GM23338 (cell line): ENCODE measurements around the gene BEST2.

Experiments used
- CREB1 ChIP-seq: fragments of 250-450 bp; sonication (Bioruptor Pico); IDR thresholded peaks from 2 replicates; pipeline ENCODE4 v1.5.0; 2020; ENCODE audit warnings: low read depth, mild to moderate bottlenecking, moderate library complexity
- EZH2 ChIP-seq: fragments of 200-600 bp; sonication (generic); IDR thresholded peaks from one replicate; pipeline ENCODE4 v1.8.0; 2017; ENCODE audit warnings: antibody characterized with exemption, mild to moderate bottlenecking, low read depth; ENCODE audit not compliant: unreplicated experiment
- EZH2phosphoT487 ChIP-seq: fragments of 200-600 bp; sonication (generic); IDR thresholded peaks from one replicate; pipeline ENCODE4 v1.8.1; 2018; ENCODE audit warnings: antibody characterized with exemption; ENCODE audit not compliant: unreplicated experiment
- JUNB ChIP-seq: IDR thresholded peaks from one replicate; pipeline ENCODE4 v1.6.1; 2016; ENCODE audit warnings: antibody characterized with exemption; ENCODE audit not compliant: unreplicated experiment
- NANOG ChIP-seq: IDR thresholded peaks from 2 replicates; pipeline ENCODE4 v1.6.1; 2016; ENCODE audit warnings: antibody characterized with exemption, borderline replicate concordance
- POLR2AphosphoS5 ChIP-seq: IDR thresholded peaks from 2 replicates; pipeline ENCODE4 v1.6.1; 2016; ENCODE audit warnings: antibody characterized with exemption, low read depth
- STAT1 ChIP-seq: IDR thresholded peaks from one replicate; pipeline ENCODE4 v1.6.1; 2016; ENCODE audit warnings: antibody characterized with exemption; ENCODE audit not compliant: unreplicated experiment
- ZNF114 ChIP-seq: fragments of 250-450 bp; sonication (Bioruptor Pico); IDR thresholded peaks from 2 replicates; pipeline ENCODE4 v1.5.0; 2020; ENCODE audit warnings: mild to moderate bottlenecking, moderate library complexity
- ZNF331 ChIP-seq: fragments of 250-450 bp; sonication (Bioruptor Pico); IDR thresholded peaks from 2 replicates; pipeline ENCODE4 v1.5.0; 2020; ENCODE audit warnings: low read depth, mild to moderate bottlenecking, moderate library complexity
- TF ChIP-seq, protein P1 (sequence below), 2 experiments: fragments of 200-600 bp in 1 of 2; sonication (generic) in 1 of 2; conservative IDR thresholded peaks; 2 replicates each; pipeline versions ENCODE4 v1.5.1 to v1.6.1; 2016 to 2017; ENCODE audit warnings: antibody characterized with exemption in 2 of 2, low read depth in 2 of 2, mild to moderate bottlenecking in 2 of 2, moderate library complexity in 1 of 2
- TF ChIP-seq, protein P2 (sequence below): IDR thresholded peaks from one replicate; pipeline ENCODE4 v1.6.1; 2018; ENCODE audit warnings: antibody characterized with exemption; ENCODE audit not compliant: unreplicated experiment
- TF ChIP-seq, protein P3 (sequence below): IDR thresholded peaks from 2 replicates; pipeline ENCODE4 v1.6.1; 2016; ENCODE audit warnings: antibody characterized with exemption

DNA sequence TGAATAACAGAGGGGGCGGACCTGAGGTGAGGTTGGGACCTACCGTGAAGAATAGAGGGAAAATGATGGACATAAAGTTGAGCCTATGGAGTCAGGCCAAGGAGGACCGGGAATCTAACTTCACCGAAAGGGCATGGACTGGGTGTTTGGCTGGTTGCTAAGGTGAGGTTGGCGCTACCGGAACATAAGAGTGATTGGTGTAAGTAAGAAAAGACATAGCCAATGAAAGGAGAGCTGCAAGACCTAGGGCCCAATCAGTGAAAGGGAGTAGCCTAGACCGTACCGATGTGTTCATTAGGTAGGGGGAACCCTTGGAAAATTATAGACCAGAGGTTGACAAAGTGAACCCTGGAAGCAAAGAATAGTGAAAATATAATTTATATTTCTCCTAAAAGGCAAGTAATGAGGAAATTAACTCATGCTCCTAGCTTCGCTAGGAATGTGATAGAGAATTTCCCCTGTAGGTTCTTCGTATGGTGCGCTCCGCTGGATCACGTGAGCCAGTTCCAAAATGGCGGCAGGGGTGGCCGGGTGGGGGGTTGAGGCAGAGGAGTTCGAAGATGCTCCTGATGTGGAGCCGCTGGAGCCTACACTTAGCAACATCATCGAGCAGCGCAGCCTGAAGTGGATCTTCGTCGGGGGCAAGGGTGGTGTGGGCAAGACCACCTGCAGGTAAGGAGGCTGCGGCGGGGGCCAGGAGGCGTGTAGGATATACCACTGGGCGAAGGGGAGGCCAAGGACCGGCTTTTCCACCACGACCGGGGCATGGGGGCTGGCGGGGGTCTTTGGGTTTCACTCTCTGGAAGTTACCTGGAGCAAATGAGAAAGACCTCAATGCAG is 14.4 kb upstream of the BEST2 start, which contains the start of gene GET3:
- TF ChIP-seq POLR2AphosphoS5 = peak; percentile 43
- TF ChIP-seq, protein P1, sequence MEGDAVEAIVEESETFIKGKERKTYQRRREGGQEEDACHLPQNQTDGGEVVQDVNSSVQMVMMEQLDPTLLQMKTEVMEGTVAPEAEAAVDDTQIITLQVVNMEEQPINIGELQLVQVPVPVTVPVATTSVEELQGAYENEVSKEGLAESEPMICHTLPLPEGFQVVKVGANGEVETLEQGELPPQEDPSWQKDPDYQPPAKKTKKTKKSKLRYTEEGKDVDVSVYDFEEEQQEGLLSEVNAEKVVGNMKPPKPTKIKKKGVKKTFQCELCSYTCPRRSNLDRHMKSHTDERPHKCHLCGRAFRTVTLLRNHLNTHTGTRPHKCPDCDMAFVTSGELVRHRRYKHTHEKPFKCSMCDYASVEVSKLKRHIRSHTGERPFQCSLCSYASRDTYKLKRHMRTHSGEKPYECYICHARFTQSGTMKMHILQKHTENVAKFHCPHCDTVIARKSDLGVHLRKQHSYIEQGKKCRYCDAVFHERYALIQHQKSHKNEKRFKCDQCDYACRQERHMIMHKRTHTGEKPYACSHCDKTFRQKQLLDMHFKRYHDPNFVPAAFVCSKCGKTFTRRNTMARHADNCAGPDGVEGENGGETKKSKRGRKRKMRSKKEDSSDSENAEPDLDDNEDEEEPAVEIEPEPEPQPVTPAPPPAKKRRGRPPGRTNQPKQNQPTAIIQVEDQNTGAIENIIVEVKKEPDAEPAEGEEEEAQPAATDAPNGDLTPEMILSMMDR (conservative IDR thresholded peaks at IDR 0.05; ENCODE audit: low read depth in 2 of 2) = no peak
- no peak for TF ChIP-seq EZH2
- TF ChIP-seq JUNB = no peak
- no peak for TF ChIP-seq ZNF331 (CRISPR knock-in tag)
- TF ChIP-seq CREB1 (CRISPR knock-in tag) = 0 out of 2 replicates have a peak, but pooled peaks have one; percentile 33
- TF ChIP-seq, protein P2, sequence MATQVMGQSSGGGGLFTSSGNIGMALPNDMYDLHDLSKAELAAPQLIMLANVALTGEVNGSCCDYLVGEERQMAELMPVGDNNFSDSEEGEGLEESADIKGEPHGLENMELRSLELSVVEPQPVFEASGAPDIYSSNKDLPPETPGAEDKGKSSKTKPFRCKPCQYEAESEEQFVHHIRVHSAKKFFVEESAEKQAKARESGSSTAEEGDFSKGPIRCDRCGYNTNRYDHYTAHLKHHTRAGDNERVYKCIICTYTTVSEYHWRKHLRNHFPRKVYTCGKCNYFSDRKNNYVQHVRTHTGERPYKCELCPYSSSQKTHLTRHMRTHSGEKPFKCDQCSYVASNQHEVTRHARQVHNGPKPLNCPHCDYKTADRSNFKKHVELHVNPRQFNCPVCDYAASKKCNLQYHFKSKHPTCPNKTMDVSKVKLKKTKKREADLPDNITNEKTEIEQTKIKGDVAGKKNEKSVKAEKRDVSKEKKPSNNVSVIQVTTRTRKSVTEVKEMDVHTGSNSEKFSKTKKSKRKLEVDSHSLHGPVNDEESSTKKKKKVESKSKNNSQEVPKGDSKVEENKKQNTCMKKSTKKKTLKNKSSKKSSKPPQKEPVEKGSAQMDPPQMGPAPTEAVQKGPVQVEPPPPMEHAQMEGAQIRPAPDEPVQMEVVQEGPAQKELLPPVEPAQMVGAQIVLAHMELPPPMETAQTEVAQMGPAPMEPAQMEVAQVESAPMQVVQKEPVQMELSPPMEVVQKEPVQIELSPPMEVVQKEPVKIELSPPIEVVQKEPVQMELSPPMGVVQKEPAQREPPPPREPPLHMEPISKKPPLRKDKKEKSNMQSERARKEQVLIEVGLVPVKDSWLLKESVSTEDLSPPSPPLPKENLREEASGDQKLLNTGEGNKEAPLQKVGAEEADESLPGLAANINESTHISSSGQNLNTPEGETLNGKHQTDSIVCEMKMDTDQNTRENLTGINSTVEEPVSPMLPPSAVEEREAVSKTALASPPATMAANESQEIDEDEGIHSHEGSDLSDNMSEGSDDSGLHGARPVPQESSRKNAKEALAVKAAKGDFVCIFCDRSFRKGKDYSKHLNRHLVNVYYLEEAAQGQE = no peak
- TF ChIP-seq, protein P3, sequence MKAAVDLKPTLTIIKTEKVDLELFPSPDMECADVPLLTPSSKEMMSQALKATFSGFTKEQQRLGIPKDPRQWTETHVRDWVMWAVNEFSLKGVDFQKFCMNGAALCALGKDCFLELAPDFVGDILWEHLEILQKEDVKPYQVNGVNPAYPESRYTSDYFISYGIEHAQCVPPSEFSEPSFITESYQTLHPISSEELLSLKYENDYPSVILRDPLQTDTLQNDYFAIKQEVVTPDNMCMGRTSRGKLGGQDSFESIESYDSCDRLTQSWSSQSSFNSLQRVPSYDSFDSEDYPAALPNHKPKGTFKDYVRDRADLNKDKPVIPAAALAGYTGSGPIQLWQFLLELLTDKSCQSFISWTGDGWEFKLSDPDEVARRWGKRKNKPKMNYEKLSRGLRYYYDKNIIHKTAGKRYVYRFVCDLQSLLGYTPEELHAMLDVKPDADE = peak; percentile 54; the same call in 1 of the 2 replicates
- no peak for TF ChIP-seq ZNF114 (CRISPR knock-in tag)
- TF ChIP-seq EZH2phosphoT487 = no peak
- no peak for TF ChIP-seq STAT1
- no peak for TF ChIP-seq NANOG
